CD4-positive, alpha-beta T cell (primary cell): ENCODE data around the gene VEPH1. TPM values are rescaled to one million over a fixed set of nuclear protein-coding genes. Genes with fewer than 3 reads are reported as not detected.

Source experiments
- ATAC-seq: fragments of 200-7000 bp; cut with Tn5 transposase; one replicate; pipeline ENCODE4 v1.10.0; 2022; ENCODE audit warnings: mild to moderate bottlenecking; ENCODE audit not compliant: poor library complexity
- CTCF ChIA-PET: fragments of 350-600 bp; sonication (Branson Sonifier 250); formaldehyde crosslinking; loops from one replicate; lab custom pipeline; 2021; ENCODE audit warnings: antibody characterized with exemption, inconsistent platforms; lab: Charles Lee
- POLR2A ChIA-PET: fragments of 350-600 bp; sonication (Branson Sonifier 250); formaldehyde crosslinking; loops from one replicate; lab custom pipeline; 2021; ENCODE audit warnings: antibody characterized with exemption, inconsistent platforms; lab: Charles Lee
- DNase-seq, 14 experiments: peaks; one replicate each; pipeline ENCODE4 v3.0.0-alpha.2; 2013 to 2020; ENCODE audit warnings: mixed read lengths in 2 of 14
- H3K27ac ChIP-seq, 2 donors: one replicate each; pipeline versions ENCODE4 v1.5.1 to v1.7.0; 2013; ENCODE audit warnings: low read length in 2 of 2, low read depth in 1 of 2, mild to moderate bottlenecking in 1 of 2
- H3K27me3 ChIP-seq, 2 experiments: 1 replicate in 1 of 2; 2 replicates in 1 of 2; pipeline versions ENCODE4 v1.6.1 to v1.7.0; 2013; ENCODE audit warnings: low read length in 2 of 2, control low read depth in 1 of 2, mild to moderate bottlenecking in 1 of 2, moderate library complexity in 1 of 2; ENCODE audit not compliant: insufficient read depth in 2 of 2, control insufficient read depth in 1 of 2
- H3K36me3 ChIP-seq: one replicate; pipeline ENCODE4 v1.6.1; 2013; ENCODE audit warnings: low read length, control low read depth; ENCODE audit not compliant: insufficient read depth
- H3K4me1 ChIP-seq: one replicate; pipeline ENCODE4 v1.6.1; 2013; ENCODE audit warnings: low read length, control low read depth; ENCODE audit not compliant: insufficient read depth
- H3K4me3 ChIP-seq: one replicate; pipeline ENCODE4 v1.5.1; 2013; ENCODE audit warnings: mild to moderate bottlenecking, low read length, moderate library complexity
- H3K9me3 ChIP-seq, 2 experiments: 1 replicate in 1 of 2; 2 replicates in 1 of 2; pipeline versions ENCODE4 v1.6.1 to v1.7.0; 2013; ENCODE audit warnings: low read length in 2 of 2, mild to moderate bottlenecking in 2 of 2, control low read depth in 1 of 2, moderate library complexity in 1 of 2; ENCODE audit not compliant: control insufficient read depth in 1 of 2, insufficient read depth in 1 of 2
- H3K27ac Mint-ChIP-seq: one replicate; pipeline ENCODE4 v1.8.0; 2020; ENCODE audit warnings: mixed read lengths
- H3K27me3 Mint-ChIP-seq: one replicate; pipeline ENCODE4 v1.8.0; 2021; ENCODE audit warnings: mixed read lengths
- H3K36me3 Mint-ChIP-seq: one replicate; pipeline ENCODE4 v1.8.0; 2021; ENCODE audit warnings: low read depth, mixed read lengths
- H3K4me1 Mint-ChIP-seq: one replicate; pipeline ENCODE4 v1.8.0; 2021; ENCODE audit warnings: low read depth, mixed read lengths
- H3K4me3 Mint-ChIP-seq: one replicate; pipeline ENCODE4 v1.8.0; 2020; ENCODE audit warnings: mild to moderate bottlenecking, mixed read lengths
- H3K9me3 Mint-ChIP-seq: one replicate; pipeline ENCODE4 v1.8.0; 2020; ENCODE audit warnings: mixed read lengths
- intact Hi-C, 2 experiments: fragments of 100-400 bp; cut with DNase I in 1 of 2; cut with micrococcal nuclease in 1 of 2; formaldehyde crosslinking; loops; one replicate each; pipeline versions ENCODE4 v1.15.1 to v1.9.0; 2023 to 2025; cut with DNase I, micrococcal nuclease
- total RNA-seq, 174 experiments: library from RNA in 2 of 174; stranded (reverse) in 2 of 174; gene quantifications; one replicate each; pipeline ENCODE4 v1.2.3 and lab custom pipeline; 2021 to 2026
- TF ChIP-seq, protein P1 (sequence below): fragments of 200-600 bp; IDR thresholded peaks from one replicate; pipeline ENCODE4 v1.8.0; 2022; ENCODE audit warnings: antibody characterized with exemption, mild to moderate bottlenecking

VEPH1 gene
- total RNA-seq, 2 experiments from 2014 or later: not detected

DNA sequence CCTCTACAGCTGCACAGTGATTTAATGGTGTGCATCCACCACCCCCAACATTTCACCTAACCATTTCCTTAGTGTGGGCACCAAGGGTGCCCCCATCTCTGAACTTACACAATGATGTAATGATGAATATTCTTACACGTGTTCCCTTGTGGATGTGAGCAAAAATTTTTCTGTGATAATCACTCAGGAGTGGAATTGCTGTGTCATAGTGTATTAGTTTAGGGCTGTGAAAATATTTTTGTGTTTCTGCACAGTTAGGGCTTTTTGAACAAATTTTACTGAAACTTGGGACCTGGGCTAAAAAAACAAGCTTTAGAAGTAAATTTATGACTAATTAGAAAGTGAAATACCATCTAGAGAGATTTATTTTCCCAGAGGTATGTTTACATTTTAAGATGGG lies 208.7 kb downstream of the VEPH1 start:
- ATAC-seq (no peak), DNase-seq (no peak)
- Mint-ChIP-seq H3K9me3 (no peaks in the 10 kb centered on the region), H3K4me1 (no peaks in the 10 kb centered on the region), H3K4me3 (no peak overlapping the region), H3K36me3 (no peaks in the 10 kb centered on the region), H3K27ac (no peak overlapping the region), H3K27me3 (no peaks in the 10 kb centered on the region)
- H3K27me3 ChIP-seq: no peaks in the 10 kb centered on the region
- H3K4me3 ChIP-seq: no peak overlapping the region
- ChIA-PET POLR2A (no interaction called here), CTCF (no interaction called here)
- H3K4me1 ChIP-seq: no peaks in the 10 kb centered on the region
- intact Hi-C loops: no loop called here
- no peak overlapping the region for H3K27ac ChIP-seq
- TF ChIP-seq, protein P1, sequence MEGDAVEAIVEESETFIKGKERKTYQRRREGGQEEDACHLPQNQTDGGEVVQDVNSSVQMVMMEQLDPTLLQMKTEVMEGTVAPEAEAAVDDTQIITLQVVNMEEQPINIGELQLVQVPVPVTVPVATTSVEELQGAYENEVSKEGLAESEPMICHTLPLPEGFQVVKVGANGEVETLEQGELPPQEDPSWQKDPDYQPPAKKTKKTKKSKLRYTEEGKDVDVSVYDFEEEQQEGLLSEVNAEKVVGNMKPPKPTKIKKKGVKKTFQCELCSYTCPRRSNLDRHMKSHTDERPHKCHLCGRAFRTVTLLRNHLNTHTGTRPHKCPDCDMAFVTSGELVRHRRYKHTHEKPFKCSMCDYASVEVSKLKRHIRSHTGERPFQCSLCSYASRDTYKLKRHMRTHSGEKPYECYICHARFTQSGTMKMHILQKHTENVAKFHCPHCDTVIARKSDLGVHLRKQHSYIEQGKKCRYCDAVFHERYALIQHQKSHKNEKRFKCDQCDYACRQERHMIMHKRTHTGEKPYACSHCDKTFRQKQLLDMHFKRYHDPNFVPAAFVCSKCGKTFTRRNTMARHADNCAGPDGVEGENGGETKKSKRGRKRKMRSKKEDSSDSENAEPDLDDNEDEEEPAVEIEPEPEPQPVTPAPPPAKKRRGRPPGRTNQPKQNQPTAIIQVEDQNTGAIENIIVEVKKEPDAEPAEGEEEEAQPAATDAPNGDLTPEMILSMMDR: no peak
- no peaks in the 10 kb centered on the region for H3K9me3 ChIP-seq
- H3K36me3 ChIP-seq: no peaks in the 10 kb centered on the region

DNA sequence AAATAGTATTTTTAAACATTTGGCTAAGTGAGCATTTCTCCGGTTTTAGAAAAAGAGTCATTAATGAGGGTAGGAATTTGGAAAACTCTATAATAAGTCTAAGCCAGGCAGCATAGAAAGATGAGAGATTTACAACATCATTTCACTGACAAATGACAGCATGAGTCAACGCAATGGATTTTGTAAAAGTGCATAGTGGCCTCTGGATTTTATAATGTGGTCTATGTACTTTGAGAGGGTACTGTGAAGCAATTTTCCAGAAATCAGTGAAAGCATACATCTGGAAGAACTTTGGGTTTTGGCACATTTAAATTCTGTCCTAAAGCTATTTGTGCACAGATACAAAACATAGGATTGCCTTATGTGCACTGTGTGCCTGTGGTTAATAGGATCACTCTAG lies 212.4 kb downstream of the VEPH1 start:
- Histone ChIP-seq H3K27me3 (no peaks in the 10 kb centered on the region), H3K9me3 (no peaks in the 10 kb centered on the region), H3K27ac (no peak overlapping the region), H3K4me3 (no peak overlapping the region), H3K4me1 (no peaks in the 10 kb centered on the region), H3K36me3 (no peaks in the 10 kb centered on the region)
- ChIA-PET POLR2A (no interaction called here), CTCF (no interaction called here)
- no peaks in the 10 kb centered on the region for H3K36me3 Mint-ChIP-seq
- H3K4me3 Mint-ChIP-seq: no peak overlapping the region
- no peaks in the 10 kb centered on the region for H3K27me3 Mint-ChIP-seq
- DNase-seq (no peak), ATAC-seq (no peak)
- no peaks in the 10 kb centered on the region for H3K4me1 Mint-ChIP-seq
- no peaks in the 10 kb centered on the region for H3K9me3 Mint-ChIP-seq
- H3K27ac Mint-ChIP-seq: no peak overlapping the region
- TF ChIP-seq, protein P1: no peak
- intact Hi-C loops: no loop called here

DNA sequence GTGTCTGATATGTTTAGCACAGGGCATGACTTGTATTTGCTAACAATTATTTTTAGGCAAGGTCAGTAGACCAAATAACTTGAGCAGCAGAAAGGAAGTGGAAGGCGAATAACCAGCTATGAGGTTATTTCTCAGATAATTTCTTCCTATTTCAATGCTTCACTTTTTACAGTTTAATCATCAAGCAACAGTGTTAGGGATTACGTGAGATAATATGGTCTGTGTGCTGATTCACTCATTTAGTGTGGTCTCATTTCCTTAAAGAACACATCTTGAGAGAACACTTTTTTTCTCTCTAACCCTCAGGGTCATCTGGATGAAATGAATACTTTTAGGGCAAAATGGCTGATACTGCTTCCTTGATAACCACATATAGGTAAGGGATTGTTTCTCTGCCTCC lies 217.2 kb downstream of the VEPH1 start:
- Histone ChIP-seq H3K4me1 (no peaks in the 10 kb centered on the region), H3K36me3 (no peaks in the 10 kb centered on the region), H3K4me3 (no peak overlapping the region), H3K9me3 (no peaks in the 10 kb centered on the region), H3K27me3 (no peaks in the 10 kb centered on the region), H3K27ac (no peak overlapping the region)
- DNase-seq: no peak
- ChIA-PET POLR2A (no interaction called here), CTCF (no interaction called here)
- no peak for ATAC-seq
- Mint-ChIP-seq H3K27me3 (no peaks in the 10 kb centered on the region), H3K4me3 (no peak overlapping the region), H3K36me3 (no peaks in the 10 kb centered on the region), H3K27ac (no peak overlapping the region), H3K9me3 (no peaks in the 10 kb centered on the region), H3K4me1 (no peaks in the 10 kb centered on the region)
- TF ChIP-seq, protein P1: no peak
- intact Hi-C loops: no loop called here
